Adrenal gland (tissue), 5 donors: ENCODE results near the gene RBP2.

Experiments
- POLR2A ChIP-seq, 2 donors: fragments of 450-650 bp; IDR thresholded peaks; one replicate each; pipeline ENCODE4 v1.6.1; 2017; ENCODE audit warnings: antibody characterized with exemption in 2 of 2, mild to moderate bottlenecking in 2 of 2, moderate library complexity in 1 of 2
- TF ChIP-seq, protein P1 (sequence below), 6 experiments: fragments of 450-650 bp in 4 of 6; fragments of 200-600 bp in 2 of 6; sonication (generic) in 1 of 6; IDR thresholded peaks; 1 replicate in 5 of 6; 2 replicates in 1 of 6; pipeline versions ENCODE4 v1.5.1 to v1.8.0; 2016 to 2021; ENCODE audit warnings: antibody characterized with exemption in 6 of 6, mild to moderate bottlenecking in 2 of 6, moderate library complexity in 1 of 6
- donor health status: DM: no; HTN: no; CAD: no.

DNA sequence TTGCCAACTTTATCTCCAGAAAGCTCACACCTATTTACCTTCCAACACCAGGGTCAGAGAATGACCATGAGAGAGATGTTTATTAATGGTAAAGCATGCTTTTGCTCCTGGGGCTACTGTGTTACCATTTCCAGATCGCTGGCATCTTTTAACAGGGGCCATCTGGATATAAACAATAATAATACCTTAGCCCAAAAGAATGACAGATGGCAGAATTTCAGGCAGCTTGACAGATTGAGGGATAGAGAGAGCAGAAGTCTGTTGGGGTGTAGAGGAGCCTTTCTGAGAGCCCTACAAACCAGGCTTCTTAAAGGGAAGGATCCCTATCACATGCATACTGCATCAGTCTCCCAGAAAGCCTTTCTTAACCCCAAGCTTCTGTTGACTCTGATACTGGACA, 45.5 kb upstream of the RBP2 start:
- TF ChIP-seq, protein P1, sequence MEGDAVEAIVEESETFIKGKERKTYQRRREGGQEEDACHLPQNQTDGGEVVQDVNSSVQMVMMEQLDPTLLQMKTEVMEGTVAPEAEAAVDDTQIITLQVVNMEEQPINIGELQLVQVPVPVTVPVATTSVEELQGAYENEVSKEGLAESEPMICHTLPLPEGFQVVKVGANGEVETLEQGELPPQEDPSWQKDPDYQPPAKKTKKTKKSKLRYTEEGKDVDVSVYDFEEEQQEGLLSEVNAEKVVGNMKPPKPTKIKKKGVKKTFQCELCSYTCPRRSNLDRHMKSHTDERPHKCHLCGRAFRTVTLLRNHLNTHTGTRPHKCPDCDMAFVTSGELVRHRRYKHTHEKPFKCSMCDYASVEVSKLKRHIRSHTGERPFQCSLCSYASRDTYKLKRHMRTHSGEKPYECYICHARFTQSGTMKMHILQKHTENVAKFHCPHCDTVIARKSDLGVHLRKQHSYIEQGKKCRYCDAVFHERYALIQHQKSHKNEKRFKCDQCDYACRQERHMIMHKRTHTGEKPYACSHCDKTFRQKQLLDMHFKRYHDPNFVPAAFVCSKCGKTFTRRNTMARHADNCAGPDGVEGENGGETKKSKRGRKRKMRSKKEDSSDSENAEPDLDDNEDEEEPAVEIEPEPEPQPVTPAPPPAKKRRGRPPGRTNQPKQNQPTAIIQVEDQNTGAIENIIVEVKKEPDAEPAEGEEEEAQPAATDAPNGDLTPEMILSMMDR (IDR thresholded peaks at IDR 0.05): no peak
- TF ChIP-seq POLR2A (IDR thresholded peaks at IDR 0.05): no peak
